Measurements from ENCODE around the gene FOXI1. TPM values are rescaled to one million over a fixed set of nuclear protein-coding genes. Genes with fewer than 3 reads are reported as not detected.

The FOXI1 gene
- not detected in 2 replicates for polyA plus RNA-seq

GRCh38 chr5:170105642-170106611 lies at the start of gene FOXI1:
Gene FOXI1, plus strand, starts transcription at chr5:170105897. Its CDS starts 61 bp downstream, at chr5:170105958.

Other genes with a start within 250 kb of the FOXI1 start
- gene INSYN2B, start 125.4 kb upstream of the FOXI1 start, polyA plus RNA-seq = 2.0 and 2.6 TPM in 2 replicates
- gene C5orf58, start 127.1 kb downstream of the FOXI1 start, polyA plus RNA-seq = not detected in 2 replicates
- 0.15 and 0.87 TPM in 2 replicates for gene LCP2, start 191.9 kb downstream of the FOXI1 start, polyA plus RNA-seq